Neural cell (in vitro differentiated cells): Measurements from ENCODE around the gene ZNF701.

Experiments
- EP300 ChIP-seq: fragments of 450-650 bp; conservative IDR thresholded peaks from 2 replicates; pipeline ENCODE4 v1.6.1; 2014; ENCODE audit warnings: antibody characterized with exemption, mild to moderate bottlenecking, moderate library complexity; ENCODE audit not compliant: poor library complexity, severe bottlenecking
- EZH2 ChIP-seq: fragments of 200-600, 300-800 bp; shearing (Covaris generic), sonication (generic); IDR thresholded peaks from 2 replicates; pipeline ENCODE4 v1.6.1; 2014; ENCODE audit warnings: antibody characterized with exemption, low read length, borderline replicate concordance, mild to moderate bottlenecking; ENCODE audit not compliant: insufficient read depth, poor library complexity, severe bottlenecking
- MXI1 ChIP-seq: fragments of 450-650 bp; conservative IDR thresholded peaks from 2 replicates; pipeline ENCODE4 v1.6.1; 2014; ENCODE audit warnings: antibody characterized with exemption, mild to moderate bottlenecking; ENCODE audit not compliant: poor library complexity, severe bottlenecking
- POLR2AphosphoS5 ChIP-seq: IDR thresholded peaks from 2 replicates; pipeline ENCODE4 v1.6.1; 2012
- RAD21 ChIP-seq: fragments of 450-650 bp; conservative IDR thresholded peaks from 2 replicates; pipeline ENCODE4 v1.6.1; 2014; ENCODE audit warnings: antibody characterized with exemption, mild to moderate bottlenecking, moderate library complexity
- SMC3 ChIP-seq: fragments of 450-650 bp; conservative IDR thresholded peaks from 2 replicates; pipeline ENCODE4 v1.6.1; 2014; ENCODE audit warnings: antibody characterized with exemption, mild to moderate bottlenecking, moderate library complexity; ENCODE audit not compliant: poor library complexity
- TF ChIP-seq, protein P1 (sequence below): fragments of 450-650 bp; IDR thresholded peaks from 2 replicates; pipeline ENCODE4 v1.5.1; 2014; ENCODE audit warnings: antibody characterized with exemption, mild to moderate bottlenecking, moderate library complexity; ENCODE audit not compliant: poor library complexity, severe bottlenecking
- TF ChIP-seq, protein P2 (sequence below): IDR thresholded peaks from 2 replicates; pipeline ENCODE4 v1.6.1; 2012; ENCODE audit warnings: borderline replicate concordance

DNA sequence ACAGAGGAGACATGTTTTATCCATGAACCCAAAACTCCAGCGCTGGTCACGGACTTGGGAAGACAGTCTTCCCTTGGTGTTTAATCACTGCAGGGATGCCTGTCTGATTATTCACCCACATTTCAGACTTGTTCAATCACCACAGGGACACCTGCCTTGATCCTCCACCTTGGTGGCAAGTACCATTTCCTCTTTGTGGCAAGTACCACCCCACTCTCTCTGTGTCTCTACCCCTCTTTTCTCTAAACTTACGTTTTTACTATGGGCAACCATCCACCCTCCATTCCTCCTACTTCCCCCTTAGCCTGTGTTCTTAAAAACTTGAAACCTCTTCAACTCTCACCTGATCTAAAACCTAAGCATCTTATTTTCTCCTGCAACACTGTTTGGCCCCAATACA lies 51.3 kb downstream of the ZNF701 start:
- TF ChIP-seq MXI1 (no peak), SMC3 (no peak), EZH2 (no peak), POLR2AphosphoS5 (no peak), RAD21 (no peak), EP300 (no peak)
- TF ChIP-seq, protein P1, sequence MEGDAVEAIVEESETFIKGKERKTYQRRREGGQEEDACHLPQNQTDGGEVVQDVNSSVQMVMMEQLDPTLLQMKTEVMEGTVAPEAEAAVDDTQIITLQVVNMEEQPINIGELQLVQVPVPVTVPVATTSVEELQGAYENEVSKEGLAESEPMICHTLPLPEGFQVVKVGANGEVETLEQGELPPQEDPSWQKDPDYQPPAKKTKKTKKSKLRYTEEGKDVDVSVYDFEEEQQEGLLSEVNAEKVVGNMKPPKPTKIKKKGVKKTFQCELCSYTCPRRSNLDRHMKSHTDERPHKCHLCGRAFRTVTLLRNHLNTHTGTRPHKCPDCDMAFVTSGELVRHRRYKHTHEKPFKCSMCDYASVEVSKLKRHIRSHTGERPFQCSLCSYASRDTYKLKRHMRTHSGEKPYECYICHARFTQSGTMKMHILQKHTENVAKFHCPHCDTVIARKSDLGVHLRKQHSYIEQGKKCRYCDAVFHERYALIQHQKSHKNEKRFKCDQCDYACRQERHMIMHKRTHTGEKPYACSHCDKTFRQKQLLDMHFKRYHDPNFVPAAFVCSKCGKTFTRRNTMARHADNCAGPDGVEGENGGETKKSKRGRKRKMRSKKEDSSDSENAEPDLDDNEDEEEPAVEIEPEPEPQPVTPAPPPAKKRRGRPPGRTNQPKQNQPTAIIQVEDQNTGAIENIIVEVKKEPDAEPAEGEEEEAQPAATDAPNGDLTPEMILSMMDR: no peak
- TF ChIP-seq, protein P2, sequence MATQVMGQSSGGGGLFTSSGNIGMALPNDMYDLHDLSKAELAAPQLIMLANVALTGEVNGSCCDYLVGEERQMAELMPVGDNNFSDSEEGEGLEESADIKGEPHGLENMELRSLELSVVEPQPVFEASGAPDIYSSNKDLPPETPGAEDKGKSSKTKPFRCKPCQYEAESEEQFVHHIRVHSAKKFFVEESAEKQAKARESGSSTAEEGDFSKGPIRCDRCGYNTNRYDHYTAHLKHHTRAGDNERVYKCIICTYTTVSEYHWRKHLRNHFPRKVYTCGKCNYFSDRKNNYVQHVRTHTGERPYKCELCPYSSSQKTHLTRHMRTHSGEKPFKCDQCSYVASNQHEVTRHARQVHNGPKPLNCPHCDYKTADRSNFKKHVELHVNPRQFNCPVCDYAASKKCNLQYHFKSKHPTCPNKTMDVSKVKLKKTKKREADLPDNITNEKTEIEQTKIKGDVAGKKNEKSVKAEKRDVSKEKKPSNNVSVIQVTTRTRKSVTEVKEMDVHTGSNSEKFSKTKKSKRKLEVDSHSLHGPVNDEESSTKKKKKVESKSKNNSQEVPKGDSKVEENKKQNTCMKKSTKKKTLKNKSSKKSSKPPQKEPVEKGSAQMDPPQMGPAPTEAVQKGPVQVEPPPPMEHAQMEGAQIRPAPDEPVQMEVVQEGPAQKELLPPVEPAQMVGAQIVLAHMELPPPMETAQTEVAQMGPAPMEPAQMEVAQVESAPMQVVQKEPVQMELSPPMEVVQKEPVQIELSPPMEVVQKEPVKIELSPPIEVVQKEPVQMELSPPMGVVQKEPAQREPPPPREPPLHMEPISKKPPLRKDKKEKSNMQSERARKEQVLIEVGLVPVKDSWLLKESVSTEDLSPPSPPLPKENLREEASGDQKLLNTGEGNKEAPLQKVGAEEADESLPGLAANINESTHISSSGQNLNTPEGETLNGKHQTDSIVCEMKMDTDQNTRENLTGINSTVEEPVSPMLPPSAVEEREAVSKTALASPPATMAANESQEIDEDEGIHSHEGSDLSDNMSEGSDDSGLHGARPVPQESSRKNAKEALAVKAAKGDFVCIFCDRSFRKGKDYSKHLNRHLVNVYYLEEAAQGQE: no peak
